ENCODE data around the gene MYT1. TPM values are rescaled to one million over a fixed set of nuclear protein-coding genes. Genes with fewer than 3 reads are reported as not detected.
A peak's percentile ranks its signal among the peaks of the same experiment; 100 is the strongest.
"Not testable (repeated sequence)": the region's sequence is repeated elsewhere in the genome, so short reads cannot be mapped to it uniquely, and the experiment has no call there.

The MYT1 gene
- total and polyA plus RNA-seq, 7 donors, result under 0.01 TPM; not detected in 6

- no peak for TF ChIP-seq CTCF (IDR thresholded peaks at IDR 0.05)
- Histone ChIP-seq H3K4me1 (no peaks in the 10 kb centered on the region), H3K36me3 (ENCODE audit: insufficient read depth in 1 of 2, low read depth in 1 of 2) (no peaks in the 10 kb centered on the region), H3K9me3 (no peaks in the 10 kb centered on the region), H3K27ac (no peak overlapping the region), H3K27me3 (ENCODE audit: insufficient read depth in 3 of 3, low read length in 2 of 3) (peaks cover 0 to 23% (median 3%) of the 10 kb centered on the region in 3 donors), H3K4me3 (no peak overlapping the region)
- intact Hi-C loops (cut with DNase I), result no loop called here
- ATAC-seq, result no peak
- DNase-seq, result no peak
- 71 to 82% (median 73%) methylated on average over 8 of the region's 8 CpGs for WGBS, 3 donors
Observed at GRCh38 chr20:64119301-64119680, 45.0 kb upstream of the MYT1 start.

- H3K9me3 ChIP-seq, result no peaks in the 10 kb centered on the region
- no peak for TF ChIP-seq CTCF (IDR thresholded peaks at IDR 0.05)
- ATAC-seq (peak; percentile 9 to 36 (median 16)), DNase-seq (peak in 1 of 2 donors; percentile 41)
- no peaks in the 10 kb centered on the region for H3K4me1 ChIP-seq
- H3K36me3 ChIP-seq (ENCODE audit: insufficient read depth in 1 of 2, low read depth in 1 of 2), result no peaks in the 10 kb centered on the region
- no peak overlapping the region for H3K27ac ChIP-seq
- intact Hi-C loops (cut with DNase I), result loop anchor here (1.0 to 5.0 kb wide), 3 partner anchors 37 to 83 kb away; partner anchors contain the start of gene C20orf204 (in 1 of the 2)
- peak overlapping the region; percentile 18 for H3K4me3 ChIP-seq
- 59 to 62% (median 59%) methylated on average over 14 of the region's 14 CpGs for WGBS, 3 donors
- peaks cover 0 to 27% (median 3%) of the 10 kb centered on the region in 3 donors for H3K27me3 ChIP-seq (ENCODE audit: insufficient read depth in 3 of 3, low read length in 2 of 3)
Observed at GRCh38 chr20:64119681-64120341, 44.4 kb upstream of the MYT1 start.

- WGBS, 3 donors, result 76 to 82% (median 77%) methylated on average over 12 of the region's 12 CpGs
Observed at GRCh38 chr20:64121586-64121985, 42.7 kb upstream of the MYT1 start.

GRCh38 chr20:64122927-64123326 is 41.3 kb upstream of the MYT1 start:
- intact Hi-C loops (cut with DNase I), result loop anchor here in 1 of 2 donors (5.0 kb wide), 1 partner anchor 86 kb away; the partner anchor contains the start of gene C20orf204
- H3K27me3 ChIP-seq (ENCODE audit: insufficient read depth in 3 of 3, low read length in 2 of 3), result peaks cover 0 to 28% (median 0%) of the 10 kb centered on the region in 3 donors
- not testable (repeated sequence) for H3K36me3 ChIP-seq (ENCODE audit: insufficient read depth in 1 of 2, low read depth in 1 of 2); ATAC-seq; H3K4me3 ChIP-seq; H3K27ac ChIP-seq; H3K4me1 ChIP-seq; H3K9me3 ChIP-seq; DNase-seq
- WGBS, 3 donors, result 82 to 85% (median 83%) methylated on average over 11 of the region's 11 CpGs

More at GRCh38 chr20:64121586-64121985, 42.7 kb upstream of the MYT1 start:
- Histone ChIP-seq H3K9me3 (no peaks in the 10 kb centered on the region), H3K4me1 (no peaks in the 10 kb centered on the region), H3K27me3 (ENCODE audit: insufficient read depth in 3 of 3, low read length in 2 of 3) (peaks cover 0 to 27% (median 0%) of the 10 kb centered on the region in 3 donors), H3K4me3 (no peak overlapping the region), H3K36me3 (ENCODE audit: insufficient read depth in 1 of 2, low read depth in 1 of 2) (no peaks in the 10 kb centered on the region), H3K27ac (no peak overlapping the region)
- ATAC-seq (no peak), DNase-seq (no peak)
- no peak for TF ChIP-seq CTCF (IDR thresholded peaks at IDR 0.05)
- intact Hi-C loops (cut with DNase I), result loop anchor here (2.0 to 5.0 kb wide), 2 partner anchors 39 to 84 kb away; partner anchors contain the start of gene C20orf204 (in 1 of the 2)

- intact Hi-C loops (cut with DNase I), result loop anchor here in 1 of 2 donors (5.0 kb wide), 1 partner anchor 86 kb away; the partner anchor contains the start of gene C20orf204
- H3K36me3 ChIP-seq (ENCODE audit: insufficient read depth in 1 of 2, low read depth in 1 of 2); H3K4me3 ChIP-seq; H3K27ac ChIP-seq; ATAC-seq; H3K9me3 ChIP-seq; DNase-seq; H3K4me1 ChIP-seq: not testable (repeated sequence)
- peaks cover 0 to 34% (median 0%) of the 10 kb centered on the region in 3 donors for H3K27me3 ChIP-seq (ENCODE audit: insufficient read depth in 3 of 3, low read length in 2 of 3)
- 79 to 85% (median 84%) methylated on average over 11 of the region's 11 CpGs for WGBS, 3 donors
Observed at GRCh38 chr20:64123517-64123916, 40.7 kb upstream of the MYT1 start.
